GM12801 (cell line): Measurements from ENCODE around the gene PKHD1.

ENCODE experiments used
- CTCF ChIP-seq: IDR thresholded peaks from one replicate; pipeline ENCODE4 v1.5.1; 2011; ENCODE audit warnings: control low read depth; ENCODE audit not compliant: insufficient read length; ENCODE audit errors: extremely low read depth

PKHD1 gene

GRCh38 chr6:51892750-51893149 is 194.7 kb downstream of the PKHD1 start:
- TF ChIP-seq CTCF, result no peak

GRCh38 chr6:51892339-51892738 is 195.1 kb downstream of the PKHD1 start:
- TF ChIP-seq CTCF, result no peak

GRCh38 chr6:51891784-51892183 is 195.6 kb downstream of the PKHD1 start:
- no peak for TF ChIP-seq CTCF

- no peak for TF ChIP-seq CTCF
These were observed 199.6 kb downstream of the PKHD1 start for GRCh38 chr6:51887859-51888258.

- TF ChIP-seq CTCF, result no peak
These were observed 201.5 kb downstream of the PKHD1 start for GRCh38 chr6:51885957-51886356.

GRCh38 chr6:51868591-51869355 is 218.6 kb downstream of the PKHD1 start:
- no peak for TF ChIP-seq CTCF

GRCh38 chr6:51866867-51867266 is 220.5 kb downstream of the PKHD1 start:
- no peak for TF ChIP-seq CTCF
